Measurements from ENCODE around the gene FFAR2.

The FFAR2 gene

GRCh38 chr19:35425682-35426081 is 22.4 kb upstream of the FFAR2 start:
- TF ChIP-seq YY1 (IDR thresholded peaks at IDR 0.05; ENCODE audit: low read depth) (no peak), EP300 (IDR thresholded peaks at IDR 0.05; ENCODE audit: borderline replicate concordance) (no peak), CEBPB (IDR thresholded peaks at IDR 0.05) (no peak), FOXM1 (IDR thresholded peaks at IDR 0.05; ENCODE audit: borderline replicate concordance, low read depth) (no peak), TCF12 (IDR thresholded peaks at IDR 0.05; ENCODE audit: low read depth) (no peak), USF1 (IDR thresholded peaks at IDR 0.05) (no peak), EGR1 (IDR thresholded peaks at IDR 0.05) (no peak)

- TF ChIP-seq EGR1 (IDR thresholded peaks at IDR 0.05) (no peak), TEAD4 (IDR thresholded peaks at IDR 0.05) (no peak), CREB1 (IDR thresholded peaks at IDR 0.05; ENCODE audit: low read depth) (no peak), RAD21 (IDR thresholded peaks at IDR 0.05; ENCODE audit: low read depth) (no peak), EP300 (IDR thresholded peaks at IDR 0.05; ENCODE audit: borderline replicate concordance) (no peak), FOXM1 (IDR thresholded peaks at IDR 0.05; ENCODE audit: borderline replicate concordance, low read depth) (no peak), REST (IDR thresholded peaks at IDR 0.05; ENCODE audit: low read depth) (no peak), TAF1 (IDR thresholded peaks at IDR 0.05; ENCODE audit: low read depth) (no peak), TCF12 (IDR thresholded peaks at IDR 0.05; ENCODE audit: low read depth) (no peak), NFIC (IDR thresholded peaks at IDR 0.05) (no peak), YY1 (IDR thresholded peaks at IDR 0.05; ENCODE audit: low read depth) (no peak)
Measured at GRCh38 chr19:35427187-35427586, 20.9 kb upstream of the FFAR2 start.

- TF ChIP-seq TEAD4 (IDR thresholded peaks at IDR 0.05), result no peak
- TF ChIP-seq USF1 (IDR thresholded peaks at IDR 0.05), result 0 out of 2 replicates have a peak, but pooled peaks have one; percentile 16
Measured at GRCh38 chr19:35429698-35430408, 18.2 kb upstream of the FFAR2 start.

GRCh38 chr19:35430409-35431144 is 17.5 kb upstream of the FFAR2 start:
- no peak for TF ChIP-seq EP300 (IDR thresholded peaks at IDR 0.05; ENCODE audit: borderline replicate concordance)
- no peak for TF ChIP-seq RAD21 (IDR thresholded peaks at IDR 0.05; ENCODE audit: low read depth)
- no peak for TF ChIP-seq ZBTB7A (IDR thresholded peaks at IDR 0.05; ENCODE audit: low read depth)
- no peak for TF ChIP-seq USF1 (IDR thresholded peaks at IDR 0.05)
- TF ChIP-seq TEAD4 (IDR thresholded peaks at IDR 0.05), result no peak
- no peak for TF ChIP-seq REST (IDR thresholded peaks at IDR 0.05; ENCODE audit: low read depth)
- no peak for TF ChIP-seq YY1 (IDR thresholded peaks at IDR 0.05; ENCODE audit: low read depth)
- no peak for TF ChIP-seq CEBPB (IDR thresholded peaks at IDR 0.05)
- TF ChIP-seq MAX (IDR thresholded peaks at IDR 0.05), result no peak
- TF ChIP-seq FOXM1 (IDR thresholded peaks at IDR 0.05; ENCODE audit: borderline replicate concordance, low read depth), result no peak
- no peak for TF ChIP-seq EGR1 (IDR thresholded peaks at IDR 0.05)
- no peak for TF ChIP-seq CREB1 (IDR thresholded peaks at IDR 0.05; ENCODE audit: low read depth)
- TF ChIP-seq TCF12 (IDR thresholded peaks at IDR 0.05; ENCODE audit: low read depth), result no peak
- TF ChIP-seq NFIC (IDR thresholded peaks at IDR 0.05), result no peak
- no peak for TF ChIP-seq TAF1 (IDR thresholded peaks at IDR 0.05; ENCODE audit: low read depth)

- TF ChIP-seq EP300 (IDR thresholded peaks at IDR 0.05; ENCODE audit: borderline replicate concordance), result no peak
Measured at GRCh38 chr19:35431145-35431807, 16.8 kb upstream of the FFAR2 start.
